ENCODE results near the gene COL18A1.

Gene COL18A1

GRCh38 chr21:45546636-45547544 lies 141.9 kb downstream of the COL18A1 start:
- DNase-seq (ENCODE audit: low read depth) = no peak

GRCh38 chr21:45547545-45547900 lies 142.6 kb downstream of the COL18A1 start:
- DNase-seq (ENCODE audit: low read depth) = no peak

GRCh38 chr21:45548711-45549491 lies 143.9 kb downstream of the COL18A1 start:
- no peak for DNase-seq (ENCODE audit: low read depth)

- no peak for DNase-seq (ENCODE audit: low read depth)
These were observed 144.9 kb downstream of the COL18A1 start for GRCh38 chr21:45549626-45550463.

GRCh38 chr21:45550522-45551210 lies 145.7 kb downstream of the COL18A1 start:
- no peak for DNase-seq (ENCODE audit: low read depth)

GRCh38 chr21:45551316-45551715 lies 146.4 kb downstream of the COL18A1 start:
- DNase-seq (ENCODE audit: low read depth) = peak; percentile 67

- no peak for DNase-seq (ENCODE audit: low read depth)
These were observed 147.1 kb downstream of the COL18A1 start for GRCh38 chr21:45551783-45552695.

GRCh38 chr21:45552696-45553391 lies 147.9 kb downstream of the COL18A1 start:
- DNase-seq (ENCODE audit: low read depth) = no peak

GRCh38 chr21:45554477-45555175 lies 149.7 kb downstream of the COL18A1 start:
- peak; percentile 36 for DNase-seq (ENCODE audit: low read depth)

- no peak for DNase-seq (ENCODE audit: low read depth)
These were observed 150.2 kb downstream of the COL18A1 start for GRCh38 chr21:45555251-45555556.

- DNase-seq (ENCODE audit: low read depth) = peak; percentile 70
These were observed 150.8 kb downstream of the COL18A1 start for GRCh38 chr21:45555557-45556301.

GRCh38 chr21:45556302-45556644 lies 151.3 kb downstream of the COL18A1 start:
- DNase-seq (ENCODE audit: low read depth) = no peak

GRCh38 chr21:45556645-45557615 lies 152.0 kb downstream of the COL18A1 start:
- DNase-seq (ENCODE audit: low read depth) = no peak

- DNase-seq (ENCODE audit: low read depth) = no peak
These were observed 152.7 kb downstream of the COL18A1 start for GRCh38 chr21:45557616-45558043.

GRCh38 chr21:45558044-45558721 lies 153.2 kb downstream of the COL18A1 start:
- no peak for DNase-seq (ENCODE audit: low read depth)

- DNase-seq (ENCODE audit: low read depth) = no peak
These were observed 154.5 kb downstream of the COL18A1 start for GRCh38 chr21:45559216-45560105.

Data from amniotic epithelial cell (primary cell).